HG03439 (cell line): ENCODE results near the gene CHTOP.
"Not testable (repeated sequence)": the region's sequence is repeated elsewhere in the genome, so short reads cannot be mapped to it uniquely, and the experiment has no call there.

ENCODE experiments used
- ATAC-seq: cut with Tn5 transposase; IDR thresholded peaks from one replicate; pipeline ENCODE4 v1.9.1; 2021; ENCODE audit warnings: mild to moderate bottlenecking, moderate library complexity; ENCODE audit not compliant: unreplicated experiment

The CHTOP gene, protein sequence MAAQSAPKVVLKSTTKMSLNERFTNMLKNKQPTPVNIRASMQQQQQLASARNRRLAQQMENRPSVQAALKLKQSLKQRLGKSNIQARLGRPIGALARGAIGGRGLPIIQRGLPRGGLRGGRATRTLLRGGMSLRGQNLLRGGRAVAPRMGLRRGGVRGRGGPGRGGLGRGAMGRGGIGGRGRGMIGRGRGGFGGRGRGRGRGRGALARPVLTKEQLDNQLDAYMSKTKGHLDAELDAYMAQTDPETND

GRCh38 chr1:153633754-153634665, at the start of gene CHTOP:
Gene CHTOP, plus strand, starts transcription at chr1:153634066. Its CDS starts 2,523 bp downstream, at chr1:153636589.
- ATAC-seq, result peak; percentile 90

- ATAC-seq, result no peak
Observed at GRCh38 chr1:153585006-153585405, 48.9 kb upstream of the CHTOP start.

DNA sequence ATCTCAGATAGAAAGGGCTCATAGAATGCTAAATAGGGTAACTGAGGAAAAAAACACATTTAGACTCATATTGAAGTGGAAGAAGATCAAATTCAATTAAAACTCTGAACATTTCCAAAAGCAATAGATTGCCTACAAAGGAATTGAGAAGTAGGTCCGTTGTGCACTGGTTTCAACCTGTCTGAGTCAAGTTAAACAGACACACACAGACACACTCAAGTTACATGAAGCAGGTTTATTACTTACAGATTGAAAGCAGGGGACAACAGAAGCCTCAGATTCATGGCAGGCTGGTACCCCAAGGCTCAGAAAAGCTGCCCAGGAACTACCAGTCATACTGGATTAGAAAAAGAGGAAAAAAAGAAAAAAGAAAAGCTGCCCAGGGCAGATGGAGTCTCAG, 47.5 kb upstream of the CHTOP start:
- no peak for ATAC-seq

DNA sequence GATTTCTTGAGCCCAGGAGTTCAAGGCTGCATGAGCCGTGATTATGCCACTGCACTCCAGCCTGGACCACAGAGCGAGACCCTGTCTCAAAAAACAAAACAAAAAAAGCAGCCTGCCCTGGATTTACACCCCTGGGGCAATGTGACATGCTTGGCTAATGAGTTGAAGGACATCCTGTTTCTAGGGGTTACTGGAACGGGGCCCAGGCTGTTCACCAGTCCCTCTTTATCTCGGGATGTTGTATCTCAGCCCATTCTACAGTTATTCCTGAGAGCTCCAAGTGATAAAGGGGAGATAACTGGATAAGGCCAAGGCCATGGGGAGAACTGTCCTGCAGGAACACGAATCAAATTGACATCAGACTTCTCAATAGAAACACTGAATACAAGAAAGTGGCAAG, 46.6 kb upstream of the CHTOP start:
- no peak for ATAC-seq

- ATAC-seq, result not testable (repeated sequence)
Observed at GRCh38 chr1:153588033-153588432, 45.8 kb upstream of the CHTOP start.

GRCh38 chr1:153588482-153588881, 45.4 kb upstream of the CHTOP start:
- ATAC-seq, result no peak

DNA sequence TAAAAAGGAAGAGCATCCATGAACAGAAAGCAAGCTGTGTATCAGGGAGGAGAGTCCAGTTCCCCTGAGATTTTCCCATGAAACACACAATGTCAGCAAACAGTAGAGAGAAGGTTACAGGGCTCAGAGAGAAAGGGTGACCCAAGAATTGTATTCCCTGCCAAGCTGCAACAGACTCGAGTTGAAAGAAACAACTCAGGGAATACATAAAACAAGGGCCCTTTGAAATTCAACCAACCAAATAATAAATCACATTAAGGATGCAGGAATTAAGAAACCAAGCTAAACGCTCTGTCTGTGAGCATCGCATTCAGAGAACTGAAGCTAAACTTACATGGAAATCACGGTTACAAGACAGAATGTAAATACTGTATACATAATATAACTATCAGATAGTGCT, 41.1 kb upstream of the CHTOP start:
- ATAC-seq, result no peak

DNA sequence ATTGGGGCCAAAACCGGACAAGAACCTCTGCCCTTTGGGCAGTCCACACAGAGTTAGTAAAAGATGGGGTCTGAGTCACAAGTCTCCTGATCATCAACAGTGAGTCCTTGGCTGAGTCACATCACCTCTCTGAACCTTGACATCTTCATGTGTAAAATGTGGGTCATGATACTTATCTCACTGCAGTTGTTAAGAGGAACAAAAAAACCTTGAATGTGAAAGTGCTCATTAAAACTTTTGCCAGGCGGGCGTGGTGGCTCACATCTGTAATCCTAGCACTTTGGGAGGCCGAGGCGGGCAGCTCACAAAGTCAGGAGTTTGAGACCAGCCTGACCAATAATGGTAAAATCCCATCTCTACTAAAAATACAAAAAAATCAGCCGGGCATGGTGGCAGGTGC, 36.7 kb upstream of the CHTOP start:
- ATAC-seq, result no peak

DNA sequence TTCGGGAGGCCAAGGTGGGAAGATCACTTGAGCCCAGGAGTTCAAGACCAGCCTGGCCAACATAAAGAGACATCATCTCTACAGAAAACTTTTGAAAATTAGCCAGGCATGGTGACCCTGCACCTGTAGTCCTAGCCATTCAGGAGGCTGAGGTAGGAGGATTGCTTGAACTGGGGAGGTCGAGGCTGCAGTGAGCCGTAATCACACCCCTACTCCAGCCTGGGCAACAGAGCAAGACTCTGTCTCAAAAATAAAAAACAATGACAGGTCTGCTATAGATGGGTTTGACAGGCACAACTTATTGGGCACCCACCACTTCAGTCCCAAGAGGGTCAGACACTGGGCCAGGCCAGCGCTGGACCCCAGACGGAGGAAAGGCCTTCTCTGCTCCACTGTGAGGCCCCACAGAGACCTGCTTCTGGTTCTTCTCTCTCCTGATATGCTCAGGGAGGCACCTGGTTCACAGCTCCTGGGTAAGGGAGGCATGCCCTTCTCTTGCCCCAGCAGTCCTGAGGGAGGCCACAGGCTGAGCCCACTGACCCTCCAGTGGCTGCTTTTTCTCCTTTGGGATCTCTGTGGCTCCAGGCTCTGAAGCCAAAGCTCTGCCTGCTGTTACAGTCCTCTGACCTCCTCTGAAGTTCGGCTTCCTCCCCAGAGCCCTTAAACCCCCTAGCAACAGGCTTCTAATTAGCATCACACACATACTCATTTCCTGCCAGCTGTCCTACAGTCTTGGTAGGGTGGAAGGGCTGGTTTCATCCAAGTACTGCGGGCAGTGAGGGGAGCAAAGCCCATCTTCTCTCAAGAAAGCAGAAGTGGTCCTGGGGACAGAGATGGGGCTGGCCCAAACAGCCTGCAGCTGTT, 35.3 kb upstream of the CHTOP start:
- peak; percentile 86 for ATAC-seq

DNA sequence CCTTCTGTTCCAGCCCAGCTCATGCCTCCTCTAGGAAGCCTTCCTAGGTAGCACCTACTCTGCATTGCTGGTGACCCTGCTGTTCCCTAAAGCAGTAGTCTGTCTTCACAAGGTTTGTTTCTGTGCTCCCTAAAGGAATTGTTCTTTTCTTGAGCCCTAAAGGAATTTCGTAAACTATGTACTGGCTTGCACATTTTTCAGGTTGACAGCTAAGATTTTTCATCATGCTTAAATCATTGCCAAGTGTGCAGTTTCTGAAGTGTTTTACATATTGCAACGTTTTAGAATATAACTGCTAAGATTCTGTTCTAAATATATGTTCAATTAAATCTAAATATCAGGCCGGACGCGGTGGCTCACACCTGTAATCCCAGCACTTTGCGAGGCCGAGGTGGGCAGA, 34.0 kb upstream of the CHTOP start:
- no peak for ATAC-seq

DNA sequence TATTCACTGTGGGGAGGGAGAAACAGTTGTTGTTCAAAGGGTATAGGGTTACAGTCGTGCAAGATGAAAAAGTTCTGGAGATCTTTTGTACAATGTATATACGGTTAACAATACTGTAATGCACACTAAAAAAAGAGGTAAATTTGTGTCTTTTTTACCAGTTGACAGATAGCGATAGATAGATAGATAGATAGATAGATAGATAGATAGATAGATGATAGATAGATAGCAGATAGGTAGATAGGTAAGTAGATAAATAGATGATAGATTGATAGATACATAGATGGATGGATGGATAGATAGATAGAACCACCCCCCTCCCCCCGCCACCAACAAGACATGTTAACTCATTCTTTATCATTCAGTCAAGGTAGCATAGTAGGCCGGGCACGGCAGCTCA, 31.1 kb upstream of the CHTOP start:
- ATAC-seq, result no peak

DNA sequence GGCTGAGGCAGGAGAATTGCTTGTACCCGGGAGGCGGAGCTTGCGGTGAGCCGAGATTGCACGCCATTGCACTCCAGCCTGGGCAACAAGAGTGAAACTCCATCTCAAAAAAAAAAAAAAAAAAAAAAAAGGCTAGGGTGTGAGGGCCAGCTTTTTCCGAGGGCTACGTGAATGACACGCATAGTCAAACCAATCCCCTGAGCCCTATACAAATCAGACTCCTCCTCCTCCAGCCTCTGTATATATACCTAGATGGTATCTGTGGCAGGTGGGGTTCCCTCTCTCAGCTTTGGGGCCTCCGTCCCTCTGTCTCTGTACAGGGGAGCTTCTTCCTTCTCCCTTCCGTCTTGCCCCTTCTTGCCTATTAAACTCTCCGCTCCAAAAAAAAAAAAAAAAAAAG, 27.7 kb upstream of the CHTOP start:
- ATAC-seq, result no peak

GRCh38 chr1:153607381-153607780, 26.5 kb upstream of the CHTOP start:
- ATAC-seq, result no peak

DNA sequence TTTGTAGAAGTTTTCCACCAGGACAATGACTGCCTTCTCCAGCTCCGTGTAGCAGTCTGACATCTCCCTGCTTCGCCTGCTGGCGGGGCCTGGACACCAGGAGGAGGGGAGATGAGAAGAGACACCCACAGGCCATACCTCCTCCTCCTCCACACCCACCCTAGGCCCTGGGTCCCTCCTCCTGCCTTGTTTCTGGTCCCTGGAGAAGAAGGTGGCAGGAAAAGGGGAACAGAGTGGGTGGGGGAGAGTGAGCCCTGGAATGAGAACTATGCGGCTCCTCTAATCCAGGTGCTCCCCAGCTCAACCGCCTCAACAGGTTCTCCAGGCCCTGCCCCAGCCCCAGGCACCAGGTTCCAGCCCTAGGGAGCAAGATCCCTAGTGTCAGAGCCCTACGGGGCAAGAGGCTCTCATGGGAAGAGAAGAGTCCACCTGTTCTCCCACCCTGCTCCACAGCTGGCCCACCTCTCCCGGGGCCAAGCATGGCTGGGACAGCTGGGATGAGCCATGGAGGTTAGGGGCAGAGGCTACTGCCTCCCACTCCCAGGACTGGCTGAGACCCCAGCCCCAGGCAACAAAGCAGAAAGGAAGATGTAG, 25.7 kb upstream of the CHTOP start:
- no peak for ATAC-seq

DNA sequence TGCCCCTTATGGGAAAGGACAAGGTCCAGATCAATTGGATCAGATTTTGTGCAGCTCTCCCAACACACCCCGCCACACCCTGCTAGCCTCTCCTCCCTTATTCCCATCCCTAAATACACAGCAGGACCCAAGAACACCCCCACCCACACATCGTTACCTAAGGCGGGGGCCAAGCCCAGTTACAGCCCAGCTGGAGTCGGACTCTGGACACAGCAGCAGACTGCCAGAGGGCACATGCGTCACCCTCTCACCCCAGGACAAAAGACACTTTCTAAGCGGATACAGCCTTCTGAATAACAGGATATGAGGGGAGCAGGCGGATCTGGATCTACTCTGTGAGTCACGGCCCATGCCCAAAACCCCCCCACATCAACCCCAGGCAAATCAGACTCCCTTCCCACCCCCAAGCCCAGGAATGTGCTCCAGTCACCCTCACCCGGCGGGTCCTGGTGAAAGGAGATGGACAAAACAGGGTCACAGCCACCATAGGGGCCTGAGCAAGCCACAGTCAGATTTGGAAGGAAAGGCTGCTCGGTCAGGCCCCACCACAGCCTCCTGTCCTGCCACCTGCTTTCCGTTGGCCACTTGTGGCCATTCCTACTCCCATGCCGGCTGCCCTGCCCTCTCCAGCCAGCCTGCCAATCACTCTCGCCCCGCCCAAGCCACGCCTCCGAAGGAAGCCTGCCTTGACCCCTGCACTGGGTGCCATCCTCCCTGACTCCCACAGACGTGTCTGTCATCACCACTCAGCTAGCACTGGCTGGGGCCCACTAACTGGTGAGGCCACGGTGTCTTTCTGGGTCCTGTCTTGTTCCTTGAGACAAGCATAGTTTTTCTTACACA, 24.9 kb upstream of the CHTOP start:
- ATAC-seq, result no peak

DNA sequence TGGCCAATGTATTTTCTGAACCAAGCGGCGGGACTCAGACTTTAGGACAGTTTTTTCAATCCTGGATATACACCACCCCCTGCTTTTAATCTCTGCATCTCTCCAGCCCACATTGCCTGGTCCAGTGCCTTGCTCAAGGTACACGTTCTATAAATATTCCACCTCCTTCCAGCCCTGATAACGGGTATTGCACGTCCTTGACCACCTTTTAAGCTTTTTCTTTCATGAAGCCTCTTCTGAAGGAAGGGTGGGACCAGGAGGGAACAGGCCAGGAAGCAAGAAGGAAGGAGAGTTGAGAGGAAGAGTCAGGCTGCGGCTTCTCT, 24.3 kb upstream of the CHTOP start:
- ATAC-seq, result no peak

DNA sequence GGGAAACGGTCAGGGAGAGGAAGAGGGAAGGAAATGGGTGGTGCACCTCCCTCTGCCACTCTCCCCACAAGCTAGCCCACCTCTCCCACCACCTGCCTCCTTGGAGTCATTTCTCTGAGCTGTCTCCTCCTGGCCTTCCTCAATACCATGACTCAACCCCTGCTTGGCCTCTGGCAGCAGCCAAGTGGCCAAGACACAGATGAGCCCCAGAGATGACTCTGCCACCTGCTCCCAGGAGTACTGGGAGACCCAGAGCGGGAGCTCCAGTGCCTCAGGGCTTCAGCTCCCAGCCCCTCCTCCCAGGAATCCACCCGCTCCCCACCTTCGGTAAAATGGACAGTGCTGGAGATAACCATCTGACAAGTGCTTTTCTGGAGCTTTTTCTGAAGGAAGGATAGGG, 23.5 kb upstream of the CHTOP start:
- ATAC-seq, result no peak

DNA sequence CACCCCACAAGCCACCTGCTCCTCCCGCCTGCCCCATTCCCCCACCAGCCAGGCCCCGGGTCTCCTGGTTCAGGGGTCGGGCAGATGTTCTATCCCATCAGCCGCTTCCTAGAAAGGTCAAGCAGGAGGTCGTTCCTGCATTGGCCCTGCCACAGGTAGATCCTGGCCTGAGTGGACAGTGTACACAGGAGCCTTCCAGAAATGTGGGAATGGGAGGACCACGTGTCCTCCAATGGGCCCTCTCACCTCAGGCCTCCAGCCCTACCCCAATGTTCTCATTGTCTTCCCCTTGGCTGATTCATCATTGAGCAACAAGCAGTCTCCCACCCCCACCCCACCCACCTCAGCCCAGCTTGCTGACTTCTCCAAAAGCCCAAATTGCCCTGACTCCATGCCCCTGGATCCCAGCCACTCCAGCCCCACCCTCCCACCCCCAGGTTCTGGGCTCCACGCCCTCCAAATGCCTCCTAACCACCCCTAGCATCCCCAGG, 23.0 kb upstream of the CHTOP start:
- no peak for ATAC-seq

- ATAC-seq, result no peak
Observed at GRCh38 chr1:153611356-153611755, 22.5 kb upstream of the CHTOP start.

GRCh38 chr1:153612111-153612754, 21.6 kb upstream of the CHTOP start:
- ATAC-seq, result no peak
